K562 (cell line): ENCODE measurements around the gene MRPS18B. TPM values are rescaled to one million over a fixed set of nuclear protein-coding genes. Genes with fewer than 3 reads are reported as not detected.

ENCODE experiments used
- CBFA2T2 ChIP-seq: fragments of 450-650 bp; conservative IDR thresholded peaks from 2 replicates; pipeline ENCODE4 v1.6.1; 2017; ENCODE audit warnings: mild to moderate bottlenecking
- CLOCK ChIP-seq: fragments of 250-450 bp; sonication (Bioruptor Pico); IDR thresholded peaks from 2 replicates; pipeline ENCODE4 v1.4.0; 2020; ENCODE audit warnings: mild to moderate bottlenecking, moderate library complexity, borderline replicate concordance
- CREB1 ChIP-seq, 2 experiments: sonication (generic) in 1 of 2; formaldehyde crosslinking in 1 of 2; IDR thresholded peaks; 2 replicates each; pipeline versions ENCODE4 v1.6.1 to v1.8.0; 2012 to 2022; ENCODE audit warnings: inconsistent platforms in 1 of 2, mild to moderate bottlenecking in 1 of 2, missing genetic modification reagents in 1 of 2, moderate library complexity in 1 of 2
- DLX4 ChIP-seq: fragments of 250-450 bp; sonication (Bioruptor Pico); IDR thresholded peaks from 2 replicates; pipeline ENCODE4 v1.6.1; 2021; ENCODE audit warnings: mild to moderate bottlenecking
- FOXJ2 ChIP-seq: fragments of 200-800 bp; sonication (Bioruptor generic); IDR thresholded peaks from 2 replicates; pipeline ENCODE4 v1.6.1; 2016; ENCODE audit warnings: missing genetic modification characterization, missing compliant biosample characterization
- HDAC1 ChIP-seq, 2 experiments: fragments of 450-650 bp; IDR thresholded peaks; 2 replicates each; pipeline ENCODE4 v1.6.1; 2016 to 2017; ENCODE audit warnings: inconsistent platforms in 1 of 2, mild to moderate bottlenecking in 1 of 2, moderate library complexity in 1 of 2
- NCOA2 ChIP-seq, 2 experiments: fragments of 450-650 bp; IDR thresholded peaks; 2 replicates each; pipeline ENCODE4 v1.6.1; 2018; ENCODE audit warnings: mild to moderate bottlenecking in 2 of 2, moderate library complexity in 1 of 2; ENCODE audit not compliant: partially characterized antibody in 2 of 2
- NCOA6 ChIP-seq: fragments of 450-650 bp; IDR thresholded peaks from 2 replicates; pipeline ENCODE4 v1.6.1; 2017; ENCODE audit warnings: mild to moderate bottlenecking
- POLR3G ChIP-seq: IDR thresholded peaks from 2 replicates; pipeline ENCODE4 v1.6.1; 2011; ENCODE audit not compliant: insufficient read length, insufficient replicate concordance; ENCODE audit errors: extremely low read depth
- PRMT5 ChIP-seq: sonication (generic); formaldehyde crosslinking; IDR thresholded peaks from 2 replicates; pipeline ENCODE4 v1.5.0; 2020; ENCODE audit warnings: missing genetic modification reagents
- TAL1 ChIP-seq: fragments of 450-650 bp; IDR thresholded peaks from 2 replicates; pipeline ENCODE4 v1.6.1; 2016; ENCODE audit warnings: mild to moderate bottlenecking
- TARDBP ChIP-seq: fragments of 450-650 bp; IDR thresholded peaks from 2 replicates; pipeline ENCODE4 v1.6.1; 2016
- TRIM25 ChIP-seq: fragments of 450-650 bp; IDR thresholded peaks from 2 replicates; pipeline ENCODE4 v1.7.0; 2016; ENCODE audit warnings: borderline replicate concordance
- TSC22D4 ChIP-seq: fragments of 450-650 bp; IDR thresholded peaks from 2 replicates; pipeline ENCODE4 v1.6.1; 2016; ENCODE audit warnings: missing genetic modification characterization, missing biosample characterization, control low read depth
- XRCC3 ChIP-seq: fragments of 450-650 bp; IDR thresholded peaks from 2 replicates; pipeline ENCODE4 v1.6.1; 2017; ENCODE audit warnings: mild to moderate bottlenecking, moderate library complexity
- ZBED1 ChIP-seq: IDR thresholded peaks from 2 replicates; pipeline ENCODE4 v1.6.1; 2014
- ZNF134 ChIP-seq: fragments of 250-450 bp; sonication (Bioruptor Pico); conservative IDR thresholded peaks from 2 replicates; pipeline ENCODE4 v1.4.0; 2020
- ZNF699 ChIP-seq: fragments of 250-450 bp; sonication (Bioruptor Pico); IDR thresholded peaks from 2 replicates; pipeline ENCODE4 v1.8.0; 2021; ENCODE audit warnings: mild to moderate bottlenecking, moderate library complexity; ENCODE audit not compliant: insufficient replicate concordance
- polyA plus RNA-seq, 8 experiments: library from polyadenylated mRNA; depleted of rRNA in 4 of 8; stranded (reverse) in 5 of 8; unstranded in 3 of 8; fragments of >200 nt; fragmentation: Nextera tagmentation in 2 of 8; fragmentation: Illumina TruSeq in 1 of 8; extraction: Ambion mirVana in 2 of 8; extraction: Trizol in 1 of 8; gene quantifications; 2 replicates each; pipeline versions ENCODE4 v1.2.1 to v1.2.3, GENCODE V29; 2011 to 2014; ENCODE audit warnings: inconsistent platforms in 1 of 8, missing spikeins in 1 of 8
- total RNA-seq, 7 experiments: library from RNA; depleted of rRNA in 6 of 7; stranded (reverse); fragments of >200 nt in 6 of 7; fragmentation: Illumina TruSeq in 2 of 7; extraction: Trizol in 2 of 7; gene quantifications; 2 replicates each; pipeline versions ENCODE4 v1.2.1 to v1.2.3, GENCODE V29; 2011 to 2021; ENCODE audit warnings: low replicate concordance in 1 of 7
- TF ChIP-seq, protein P1 (sequence below): fragments of 250-450 bp; sonication (Bioruptor Pico); IDR thresholded peaks from 2 replicates; pipeline ENCODE4 v1.5.0; 2021
- TF ChIP-seq, protein P2 (sequence below): fragments of 250-450 bp; sonication (Bioruptor Pico); IDR thresholded peaks from 2 replicates; pipeline ENCODE4 v1.5.0; 2020; ENCODE audit warnings: mild to moderate bottlenecking, borderline replicate concordance

The MRPS18B gene
- total and polyA plus RNA-seq, 9 of the 15 experiments (the other 6 are each of a cell fraction or from before 2014, with no cell fraction given): 132 to 383 (median 178) TPM

DNA sequence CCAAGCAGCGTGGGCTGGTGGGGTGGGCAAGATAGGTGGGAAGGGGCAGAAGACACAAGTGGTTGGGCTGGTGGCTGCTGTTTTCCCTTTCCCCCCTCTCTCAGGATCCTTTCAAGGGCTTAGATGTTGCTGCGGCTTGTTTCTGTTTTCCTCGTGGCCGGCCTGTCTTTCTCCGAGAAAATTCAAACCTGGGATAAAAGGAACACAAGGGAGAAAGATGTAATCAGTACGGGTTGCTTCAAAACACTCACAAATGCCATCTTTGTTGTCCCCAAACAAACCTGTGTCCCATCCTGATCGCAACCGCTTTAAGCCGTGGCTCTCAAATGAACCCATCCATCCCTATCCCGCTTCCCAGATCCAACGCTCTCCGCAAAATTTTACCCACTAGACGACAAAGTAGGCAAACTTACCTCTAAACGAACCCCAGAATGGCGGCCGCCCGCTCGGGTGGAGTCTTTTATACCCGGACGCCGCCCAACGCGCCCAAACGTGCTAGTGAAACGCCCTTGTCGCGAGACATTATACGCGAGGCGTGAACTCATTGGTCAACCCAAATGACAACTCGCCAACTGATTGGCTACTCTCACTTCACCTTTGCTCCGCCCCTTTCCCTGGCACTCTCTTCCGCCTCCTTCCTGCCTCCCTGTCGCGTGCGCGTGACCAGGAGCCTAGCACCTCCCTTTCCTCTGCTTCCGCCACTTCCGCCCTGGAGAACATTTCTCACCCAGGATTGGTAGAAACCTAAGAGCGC lies 652 bp upstream of the MRPS18B start, which contains the start of gene PPP1R10 (continued):
- TF ChIP-seq XRCC3 (no peak), ZBED1 (peak; percentile 96), HDAC1 (IDR thresholded peaks at IDR 0.05) (peak; percentile 40 to 79; a peak in 3 of 4 replicates), CBFA2T2 (no peak), NCOA6 (no peak), PRMT5 (CRISPR knock-in tag) (no peak), TAL1 (no peak; the same call in none of the 2 replicates), ZNF699 (CRISPR knock-in tag) (no peak), CLOCK (CRISPR knock-in tag) (no peak; the same call in 1 of the 2 replicates), CREB1 (IDR thresholded peaks at IDR 0.05) (peak; percentile 97), CREB1 (CRISPR knock-in tag; IDR thresholded peaks at IDR 0.05) (peak; percentile 97), TARDBP (no peak), DLX4 (CRISPR knock-in tag) (peak; percentile 79; the same call in 1 of the 2 replicates), NCOA2 (IDR thresholded peaks at IDR 0.05; ENCODE audit: partially characterized antibody in 2 of 2) (no peak), TSC22D4 (tag) (no peak), FOXJ2 (peak; percentile 87), ZNF134 (CRISPR knock-in tag) (peak; percentile 64; the same call in 1 of the 2 replicates), TRIM25 (peak; percentile 77; the same call in 1 of the 2 replicates), POLR3G (no peak)
- TF ChIP-seq, protein P1, sequence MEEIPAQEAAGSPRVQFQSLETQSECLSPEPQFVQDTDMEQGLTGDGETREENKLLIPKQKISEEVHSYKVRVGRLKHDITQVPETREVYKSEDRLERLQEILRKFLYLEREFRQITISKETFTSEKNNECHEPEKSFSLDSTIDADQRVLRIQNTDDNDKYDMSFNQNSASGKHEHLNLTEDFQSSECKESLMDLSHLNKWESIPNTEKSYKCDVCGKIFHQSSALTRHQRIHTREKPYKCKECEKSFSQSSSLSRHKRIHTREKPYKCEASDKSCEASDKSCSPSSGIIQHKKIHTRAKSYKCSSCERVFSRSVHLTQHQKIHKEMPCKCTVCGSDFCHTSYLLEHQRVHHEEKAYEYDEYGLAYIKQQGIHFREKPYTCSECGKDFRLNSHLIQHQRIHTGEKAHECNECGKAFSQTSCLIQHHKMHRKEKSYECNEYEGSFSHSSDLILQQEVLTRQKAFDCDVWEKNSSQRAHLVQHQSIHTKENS (CRISPR knock-in tag): peak; percentile 88
- TF ChIP-seq, protein P2, sequence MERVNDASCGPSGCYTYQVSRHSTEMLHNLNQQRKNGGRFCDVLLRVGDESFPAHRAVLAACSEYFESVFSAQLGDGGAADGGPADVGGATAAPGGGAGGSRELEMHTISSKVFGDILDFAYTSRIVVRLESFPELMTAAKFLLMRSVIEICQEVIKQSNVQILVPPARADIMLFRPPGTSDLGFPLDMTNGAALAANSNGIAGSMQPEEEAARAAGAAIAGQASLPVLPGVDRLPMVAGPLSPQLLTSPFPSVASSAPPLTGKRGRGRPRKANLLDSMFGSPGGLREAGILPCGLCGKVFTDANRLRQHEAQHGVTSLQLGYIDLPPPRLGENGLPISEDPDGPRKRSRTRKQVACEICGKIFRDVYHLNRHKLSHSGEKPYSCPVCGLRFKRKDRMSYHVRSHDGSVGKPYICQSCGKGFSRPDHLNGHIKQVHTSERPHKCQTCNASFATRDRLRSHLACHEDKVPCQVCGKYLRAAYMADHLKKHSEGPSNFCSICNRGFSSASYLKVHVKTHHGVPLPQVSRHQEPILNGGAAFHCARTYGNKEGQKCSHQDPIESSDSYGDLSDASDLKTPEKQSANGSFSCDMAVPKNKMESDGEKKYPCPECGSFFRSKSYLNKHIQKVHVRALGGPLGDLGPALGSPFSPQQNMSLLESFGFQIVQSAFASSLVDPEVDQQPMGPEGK (CRISPR knock-in tag): peak; percentile 93
